PFSK-1 (cell line): ENCODE measurements around the gene LIPI.

Experiments used
- FOXP2 ChIP-seq: optimal IDR thresholded peaks from 2 replicates; pipeline ENCODE3; 2011; ENCODE audit warnings: borderline replicate concordance, control low read depth, inconsistent platforms; ENCODE audit not compliant: insufficient read depth; ENCODE audit errors: extremely low read length, extremely low read depth
- POLR2AphosphoS5 ChIP-seq: IDR thresholded peaks from 2 replicates; pipeline ENCODE4 v1.6.1; 2012; ENCODE audit warnings: low read depth, mild to moderate bottlenecking, control low read depth, low read length, moderate library complexity
- SIN3A ChIP-seq: IDR thresholded peaks from 2 replicates; pipeline ENCODE4 v1.6.1; 2012; ENCODE audit warnings: mild to moderate bottlenecking, low read length, moderate library complexity, borderline replicate concordance; ENCODE audit not compliant: insufficient read depth
- TAF1 ChIP-seq: IDR thresholded peaks from 2 replicates; pipeline ENCODE4 v1.6.1; 2012; ENCODE audit warnings: low read length, control low read depth, borderline replicate concordance; ENCODE audit not compliant: insufficient read depth
- TF ChIP-seq, protein P1 (sequence below), 2 experiments: IDR thresholded peaks; 2 replicates each; pipeline versions ENCODE4 v1.6.1 to v1.8.0; 2011 to 2012; ENCODE audit warnings: low read depth in 2 of 2, low read length in 2 of 2, control low read depth in 1 of 2, inconsistent platforms in 1 of 2, mild to moderate bottlenecking in 1 of 2, moderate library complexity in 1 of 2; ENCODE audit not compliant: insufficient read depth in 1 of 2

The LIPI gene

DNA sequence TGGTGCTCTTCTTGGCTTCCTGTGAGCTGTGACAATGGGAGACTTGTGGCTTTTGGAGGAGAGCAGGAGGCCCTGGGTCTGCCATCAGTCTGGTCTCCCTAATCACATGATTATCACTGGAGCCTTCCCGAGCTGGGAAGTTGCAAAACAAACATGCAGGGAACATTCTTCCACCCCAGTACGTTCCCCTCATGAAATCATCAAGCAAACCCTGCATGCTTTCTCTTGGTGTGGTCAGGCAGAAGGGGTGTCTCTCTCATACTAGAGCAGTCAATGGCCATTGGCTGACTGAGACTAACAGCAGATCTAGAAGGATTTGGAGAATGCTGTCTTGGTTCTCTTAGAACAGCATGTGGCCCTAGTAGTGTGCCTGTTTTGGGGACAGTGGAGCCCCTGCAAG lies 111.2 kb downstream of the LIPI start:
- no peak for TF ChIP-seq TAF1
- TF ChIP-seq, protein P1, sequence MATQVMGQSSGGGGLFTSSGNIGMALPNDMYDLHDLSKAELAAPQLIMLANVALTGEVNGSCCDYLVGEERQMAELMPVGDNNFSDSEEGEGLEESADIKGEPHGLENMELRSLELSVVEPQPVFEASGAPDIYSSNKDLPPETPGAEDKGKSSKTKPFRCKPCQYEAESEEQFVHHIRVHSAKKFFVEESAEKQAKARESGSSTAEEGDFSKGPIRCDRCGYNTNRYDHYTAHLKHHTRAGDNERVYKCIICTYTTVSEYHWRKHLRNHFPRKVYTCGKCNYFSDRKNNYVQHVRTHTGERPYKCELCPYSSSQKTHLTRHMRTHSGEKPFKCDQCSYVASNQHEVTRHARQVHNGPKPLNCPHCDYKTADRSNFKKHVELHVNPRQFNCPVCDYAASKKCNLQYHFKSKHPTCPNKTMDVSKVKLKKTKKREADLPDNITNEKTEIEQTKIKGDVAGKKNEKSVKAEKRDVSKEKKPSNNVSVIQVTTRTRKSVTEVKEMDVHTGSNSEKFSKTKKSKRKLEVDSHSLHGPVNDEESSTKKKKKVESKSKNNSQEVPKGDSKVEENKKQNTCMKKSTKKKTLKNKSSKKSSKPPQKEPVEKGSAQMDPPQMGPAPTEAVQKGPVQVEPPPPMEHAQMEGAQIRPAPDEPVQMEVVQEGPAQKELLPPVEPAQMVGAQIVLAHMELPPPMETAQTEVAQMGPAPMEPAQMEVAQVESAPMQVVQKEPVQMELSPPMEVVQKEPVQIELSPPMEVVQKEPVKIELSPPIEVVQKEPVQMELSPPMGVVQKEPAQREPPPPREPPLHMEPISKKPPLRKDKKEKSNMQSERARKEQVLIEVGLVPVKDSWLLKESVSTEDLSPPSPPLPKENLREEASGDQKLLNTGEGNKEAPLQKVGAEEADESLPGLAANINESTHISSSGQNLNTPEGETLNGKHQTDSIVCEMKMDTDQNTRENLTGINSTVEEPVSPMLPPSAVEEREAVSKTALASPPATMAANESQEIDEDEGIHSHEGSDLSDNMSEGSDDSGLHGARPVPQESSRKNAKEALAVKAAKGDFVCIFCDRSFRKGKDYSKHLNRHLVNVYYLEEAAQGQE (IDR thresholded peaks at IDR 0.05; ENCODE audit: insufficient read depth in 1 of 2, low read depth in 2 of 2, low read length in 2 of 2): no peak
- no peak for TF ChIP-seq POLR2AphosphoS5
- TF ChIP-seq SIN3A: no peak
- TF ChIP-seq FOXP2: no peak

DNA sequence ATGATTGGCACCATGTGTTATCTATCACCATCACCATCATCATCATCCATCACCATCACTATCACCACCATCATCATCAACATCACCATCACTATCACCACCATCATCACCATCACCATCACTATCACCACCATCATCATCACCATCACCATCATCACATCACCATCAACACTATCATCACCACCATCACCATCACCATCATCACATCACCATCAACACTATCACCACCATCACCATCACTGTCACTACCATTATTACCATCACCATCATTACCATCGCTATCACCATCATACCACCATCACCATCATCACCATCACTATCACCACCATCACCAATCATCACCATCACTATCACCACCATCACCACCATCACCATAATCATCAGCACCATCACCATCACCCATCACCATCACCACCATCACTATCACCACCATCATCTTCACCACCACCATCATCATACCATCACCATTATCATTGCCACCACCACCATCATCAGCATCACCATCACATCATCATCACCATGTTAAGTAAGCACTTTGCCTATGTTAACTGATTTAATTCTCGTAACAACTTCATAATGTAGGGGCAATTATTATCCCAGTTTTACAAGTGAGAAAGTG lies 112.8 kb downstream of the LIPI start:
- TF ChIP-seq FOXP2 (no peak), SIN3A (no peak), TAF1 (no peak), POLR2AphosphoS5 (no peak)
- TF ChIP-seq, protein P1 (IDR thresholded peaks at IDR 0.05; ENCODE audit: insufficient read depth in 1 of 2, low read depth in 2 of 2, low read length in 2 of 2): no peak

DNA sequence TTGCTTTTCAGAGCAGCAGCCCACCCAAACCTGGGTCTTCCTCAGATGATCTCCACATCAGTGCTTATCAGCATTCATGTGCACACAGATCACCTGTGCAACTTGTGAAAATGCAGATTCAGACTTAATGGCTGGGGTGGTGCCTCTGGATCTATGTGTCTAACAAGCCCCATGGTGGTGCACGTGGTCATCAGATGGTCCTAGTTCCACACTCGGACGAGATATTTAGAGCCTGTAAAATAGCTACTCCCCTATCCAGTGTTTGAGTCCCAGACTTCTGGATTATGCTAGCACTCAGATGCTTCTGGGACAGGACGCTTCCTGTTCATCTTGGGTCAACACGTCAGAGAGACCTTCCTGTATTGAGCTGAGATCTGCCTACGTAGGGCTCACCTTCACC lies 114.2 kb downstream of the LIPI start:
- TF ChIP-seq, protein P1 (IDR thresholded peaks at IDR 0.05; ENCODE audit: insufficient read depth in 1 of 2, low read depth in 2 of 2, low read length in 2 of 2): no peak
- TF ChIP-seq SIN3A: no peak
- no peak for TF ChIP-seq FOXP2

DNA sequence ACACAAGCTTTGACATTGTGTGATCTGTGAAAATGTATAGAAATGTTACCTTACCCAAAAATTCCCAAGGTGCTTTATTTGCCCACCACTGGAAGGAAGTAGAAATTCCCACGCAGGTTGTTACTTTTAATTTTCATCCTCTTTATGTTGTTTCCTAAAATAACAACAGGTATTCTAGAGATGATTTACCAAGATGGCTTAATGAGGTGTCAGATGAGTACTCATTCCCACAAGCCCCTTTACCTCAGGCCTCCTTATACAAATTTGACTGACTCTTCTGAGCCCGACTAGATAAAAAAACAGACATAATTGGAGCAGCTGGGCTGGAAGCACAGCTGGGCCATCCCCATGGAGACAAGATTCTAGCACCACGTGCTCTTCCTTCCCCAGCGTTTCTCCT lies 114.6 kb downstream of the LIPI start:
- TF ChIP-seq TAF1: no peak
- TF ChIP-seq POLR2AphosphoS5: no peak
- no peak for TF ChIP-seq FOXP2
- TF ChIP-seq SIN3A: no peak
- TF ChIP-seq, protein P1 (IDR thresholded peaks at IDR 0.05; ENCODE audit: insufficient read depth in 1 of 2, low read depth in 2 of 2, low read length in 2 of 2): no peak

DNA sequence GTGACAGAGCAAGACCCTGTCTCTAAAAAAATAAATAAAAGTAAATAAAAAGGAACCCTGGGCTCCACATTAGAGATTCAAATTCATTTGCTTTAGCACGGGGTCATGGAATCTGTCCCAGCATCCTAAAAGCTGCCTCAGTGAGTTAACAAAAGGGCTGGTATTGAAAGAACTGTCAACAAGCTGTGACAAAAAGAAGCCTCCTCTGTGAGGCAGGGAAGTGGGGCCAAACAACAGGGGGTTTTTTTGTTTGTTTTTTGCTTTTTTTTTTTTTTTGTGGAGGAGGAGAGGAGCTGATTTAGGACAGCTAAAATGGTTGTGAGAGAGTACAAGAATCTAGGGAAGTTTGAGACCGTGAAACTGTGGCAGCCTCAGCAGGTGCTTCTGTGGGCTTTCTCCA lies 115.7 kb downstream of the LIPI start:
- TF ChIP-seq SIN3A: no peak
- TF ChIP-seq, protein P1 (IDR thresholded peaks at IDR 0.05; ENCODE audit: insufficient read depth in 1 of 2, low read depth in 2 of 2, low read length in 2 of 2): no peak
- TF ChIP-seq TAF1: no peak
- TF ChIP-seq POLR2AphosphoS5: no peak
